GM18508 (cell line): ENCODE data around the gene GPANK1.

ENCODE experiments used
- ATAC-seq: cut with Tn5 transposase; IDR thresholded peaks from one replicate; pipeline ENCODE4 v1.9.1; 2021; ENCODE audit warnings: moderate number of reproducible peaks; ENCODE audit not compliant: insufficient read depth, unreplicated experiment

The GPANK1 gene

DNA sequence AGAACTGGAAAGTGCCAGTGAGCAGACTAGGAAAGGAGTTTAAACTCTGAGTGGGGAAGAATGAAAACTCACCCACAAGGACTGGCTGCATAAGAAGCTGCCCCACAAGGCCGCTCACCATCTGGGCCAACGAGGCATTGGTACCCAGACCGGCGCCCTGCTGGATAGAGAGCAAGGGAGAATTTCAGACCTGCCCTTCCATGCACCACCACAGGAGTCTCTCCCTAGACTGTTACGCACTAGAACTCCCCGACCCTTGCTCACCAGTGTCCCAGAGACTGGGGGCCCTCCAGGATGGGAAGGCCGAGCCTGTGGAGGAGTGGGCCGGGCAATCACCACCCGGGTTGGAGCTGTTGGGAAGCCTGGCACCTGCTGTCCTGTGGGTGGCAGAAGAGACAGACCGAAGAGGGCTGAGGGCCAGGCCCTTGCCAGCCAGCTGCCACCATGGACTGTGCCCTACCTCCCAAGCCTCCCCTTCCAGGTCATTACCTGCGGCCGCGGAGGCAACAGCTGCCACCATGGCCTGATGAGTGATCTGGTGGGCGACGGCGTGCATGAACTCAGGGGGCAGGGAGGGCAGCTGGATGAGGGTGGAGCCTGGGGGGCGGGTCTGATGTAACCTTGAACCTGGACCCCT lies 20.9 kb downstream of the GPANK1 start:
- no peak for ATAC-seq

DNA sequence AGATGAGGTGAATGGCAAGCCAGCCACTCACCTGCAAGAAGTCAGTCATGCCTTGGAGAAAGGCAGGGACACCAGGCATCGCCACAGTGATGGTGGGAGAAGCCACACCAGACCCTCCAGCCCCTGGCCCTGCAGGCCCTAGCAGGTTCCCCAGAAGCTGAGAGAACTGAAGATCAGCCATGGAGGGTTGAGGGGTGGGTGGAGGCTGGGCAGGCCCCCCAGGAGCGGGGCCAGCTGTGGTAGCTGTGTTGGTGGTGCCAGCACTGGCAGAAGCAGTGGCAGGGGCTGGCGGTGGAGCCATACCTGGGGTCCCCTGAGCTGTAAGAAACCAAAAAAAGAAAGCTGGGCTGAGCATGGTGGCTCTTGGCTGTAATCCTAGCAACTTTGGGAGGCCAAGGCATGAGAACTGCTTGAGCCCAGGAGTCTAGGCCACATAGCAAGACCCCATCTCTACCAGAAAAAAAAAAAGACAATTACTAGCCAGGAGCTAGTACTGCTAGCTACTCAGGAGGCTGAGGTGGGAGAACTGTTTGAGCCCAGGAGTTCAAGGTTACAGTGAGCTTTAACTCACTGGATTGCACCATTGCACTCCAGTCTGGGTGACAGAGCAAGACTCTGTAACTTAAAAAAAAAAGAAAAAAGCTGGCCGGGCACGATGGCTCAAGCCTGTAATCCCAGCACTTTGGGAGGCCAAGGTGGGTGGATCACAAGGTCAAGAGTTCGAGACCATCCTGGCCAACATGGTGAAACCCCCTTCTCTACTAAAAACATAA lies 21.8 kb downstream of the GPANK1 start:
- no peak for ATAC-seq

DNA sequence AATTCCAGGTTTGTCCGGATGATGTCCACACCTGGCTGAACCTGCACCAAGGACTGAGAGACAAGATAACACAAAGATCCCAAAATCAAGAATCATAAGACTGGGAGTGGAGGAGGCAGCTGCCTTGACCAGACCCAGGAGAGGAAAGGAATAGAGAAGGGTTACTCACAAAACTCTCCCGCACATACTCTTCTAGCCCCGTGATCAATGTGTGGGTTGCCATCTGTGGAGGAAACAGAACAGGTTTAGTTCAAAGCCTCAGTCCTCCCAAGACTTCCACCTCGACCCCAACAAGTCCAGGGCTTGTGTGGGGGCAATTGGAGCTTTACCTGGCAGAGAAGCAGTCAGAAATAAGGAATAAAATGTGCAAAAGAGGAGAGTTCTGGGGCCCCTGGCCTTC lies 23.4 kb downstream of the GPANK1 start:
- ATAC-seq = no peak

DNA sequence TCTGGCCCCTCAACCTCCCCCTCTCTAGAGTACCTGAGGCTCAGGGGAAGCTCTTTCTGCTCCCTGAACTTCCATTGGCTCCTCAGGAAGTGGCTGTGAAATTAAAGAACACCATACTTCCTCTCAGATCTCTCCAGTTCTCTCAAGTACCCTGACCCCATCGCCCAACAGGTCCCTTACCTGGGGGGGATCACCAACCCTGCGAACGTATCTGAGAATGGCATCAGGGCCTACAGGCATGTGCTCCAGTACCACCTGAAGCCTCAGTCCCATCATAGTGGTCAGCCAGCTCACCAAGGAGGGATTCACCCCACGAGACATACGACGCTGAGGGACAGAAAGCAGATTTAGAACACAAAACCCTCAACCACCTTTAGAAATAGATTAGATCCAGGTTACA lies 24.2 kb downstream of the GPANK1 start:
- no peak for ATAC-seq

DNA sequence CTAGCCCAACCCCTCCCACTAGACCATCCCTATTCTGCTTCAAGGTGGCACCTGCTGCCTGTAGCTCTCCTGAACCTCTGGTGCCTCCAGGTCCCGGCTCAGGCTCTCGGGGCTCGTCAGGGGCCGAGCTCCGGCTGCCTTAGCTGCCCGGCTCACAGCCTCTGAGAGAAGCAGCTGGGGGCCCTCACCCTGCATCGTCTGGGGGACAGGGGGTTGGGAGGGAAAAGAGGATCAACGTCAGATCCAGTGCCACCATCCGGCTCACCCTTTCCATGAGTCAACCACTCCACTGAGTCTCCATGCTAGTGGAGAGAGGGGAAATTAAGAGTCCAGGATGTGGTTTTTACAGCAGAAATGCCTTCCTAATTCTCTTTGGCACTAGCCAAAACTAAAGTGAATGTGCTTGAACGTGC lies 25.3 kb downstream of the GPANK1 start:
- ATAC-seq = no peak

DNA sequence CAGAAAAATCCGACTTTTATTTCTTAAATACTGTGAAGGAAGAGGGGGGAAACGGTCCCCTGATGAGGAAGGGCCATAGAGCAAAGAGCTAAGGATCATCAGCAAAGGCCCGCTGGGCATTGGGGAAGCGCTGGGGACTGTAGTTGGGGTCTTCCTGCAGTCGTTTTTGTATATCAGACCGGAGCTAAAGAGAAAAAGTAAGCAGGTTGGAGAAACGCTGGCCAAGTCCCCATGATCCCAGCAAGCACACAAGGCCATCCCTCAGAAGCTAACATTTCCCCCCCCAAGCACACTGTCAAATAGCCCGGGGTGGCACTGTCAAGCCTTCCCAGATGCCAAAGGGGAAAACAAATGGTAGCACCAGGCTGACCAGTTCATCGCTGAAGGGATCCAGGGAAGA lies 25.8 kb downstream of the GPANK1 start:
- no peak for ATAC-seq

DNA sequence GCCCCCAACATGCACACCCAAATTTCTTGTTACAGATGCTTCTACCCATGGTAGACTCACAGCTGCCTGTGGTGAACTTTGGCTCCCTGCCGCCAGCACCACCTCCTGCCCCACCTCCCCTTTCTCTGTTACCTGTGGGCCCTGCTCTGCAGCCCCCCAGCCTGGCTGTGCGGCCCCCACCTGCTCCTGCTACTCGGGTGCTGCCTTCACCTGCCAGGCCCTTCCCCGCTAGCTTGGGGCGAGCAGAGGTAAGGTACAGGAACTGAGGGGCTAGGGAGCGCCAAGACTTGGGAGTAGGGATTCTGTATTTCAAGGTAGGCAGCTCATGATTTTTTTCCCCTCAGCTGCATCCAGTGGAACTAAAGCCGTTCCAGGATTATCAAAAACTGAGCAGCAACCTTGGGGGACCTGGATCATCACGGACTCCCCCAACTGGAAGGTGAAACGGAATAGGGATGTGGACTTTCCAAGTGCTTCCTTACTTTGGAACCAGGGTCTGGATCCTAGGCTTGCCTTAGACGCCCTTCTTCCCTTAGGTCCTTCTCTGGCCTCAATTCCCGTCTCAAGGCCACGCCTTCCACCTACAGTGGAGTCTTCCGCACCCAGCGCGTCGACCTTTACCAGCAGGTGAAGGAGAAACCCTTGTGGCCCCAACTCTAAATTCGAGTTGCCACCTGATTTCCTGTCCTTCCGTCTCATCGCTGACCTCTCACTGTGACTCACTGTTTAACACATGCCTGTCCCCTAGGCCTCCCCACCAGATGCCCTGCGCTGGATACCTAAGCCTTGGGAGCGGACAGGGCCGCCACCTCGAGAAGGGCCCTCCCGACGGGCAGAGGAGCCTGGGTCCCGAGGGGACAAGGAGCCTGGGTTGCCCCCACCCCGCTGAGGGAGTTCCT lies 27.9 kb downstream of the GPANK1 start:
- ATAC-seq = no peak

DNA sequence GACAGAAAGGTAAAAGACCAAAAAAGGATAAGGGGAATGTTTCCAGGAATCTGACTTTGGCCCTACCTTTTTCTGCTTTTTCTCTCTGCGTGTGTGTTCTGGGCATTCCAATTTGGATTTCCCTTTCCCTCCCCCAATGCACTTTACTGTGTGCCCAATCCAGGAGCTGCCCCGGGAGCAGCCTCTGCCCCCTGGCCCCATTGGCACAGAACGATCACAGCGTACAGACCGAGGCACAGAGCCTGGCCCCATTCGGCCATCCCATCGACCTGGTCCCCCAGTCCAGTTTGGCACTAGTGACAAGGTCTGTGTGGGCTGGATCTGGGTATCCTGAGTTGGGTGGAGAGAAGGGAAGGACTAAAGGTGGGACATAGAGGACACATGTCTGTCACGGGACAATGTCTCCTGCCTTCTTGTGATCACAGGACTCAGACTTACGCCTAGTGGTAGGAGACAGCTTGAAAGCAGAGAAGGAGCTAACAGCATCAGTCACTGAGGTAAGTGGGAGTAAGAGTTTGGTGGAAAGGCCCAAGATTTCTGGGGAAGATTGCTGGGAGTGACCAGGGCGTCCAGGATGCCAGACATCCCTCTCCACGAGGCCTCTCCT lies 29.7 kb downstream of the GPANK1 start:
- ATAC-seq = no peak

DNA sequence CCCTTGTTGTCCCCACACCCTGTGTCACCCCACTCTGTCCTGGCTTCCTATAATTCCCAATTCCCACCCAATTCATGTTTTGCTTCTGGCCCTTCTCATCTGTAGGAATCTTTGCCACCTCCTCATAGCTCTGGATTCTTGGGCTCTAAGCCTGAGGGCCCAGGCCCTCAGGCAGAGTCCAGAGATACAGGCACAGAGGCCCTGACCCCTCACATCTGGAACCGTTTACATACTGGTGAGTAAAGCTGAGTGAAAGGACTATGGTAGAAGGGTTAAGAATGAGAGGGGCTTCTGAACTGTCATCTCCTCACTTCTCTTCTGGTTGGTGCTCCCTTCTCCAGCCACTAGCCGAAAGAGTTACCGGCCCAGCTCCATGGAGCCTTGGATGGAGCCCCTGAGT lies 30.7 kb downstream of the GPANK1 start:
- ATAC-seq = no peak

DNA sequence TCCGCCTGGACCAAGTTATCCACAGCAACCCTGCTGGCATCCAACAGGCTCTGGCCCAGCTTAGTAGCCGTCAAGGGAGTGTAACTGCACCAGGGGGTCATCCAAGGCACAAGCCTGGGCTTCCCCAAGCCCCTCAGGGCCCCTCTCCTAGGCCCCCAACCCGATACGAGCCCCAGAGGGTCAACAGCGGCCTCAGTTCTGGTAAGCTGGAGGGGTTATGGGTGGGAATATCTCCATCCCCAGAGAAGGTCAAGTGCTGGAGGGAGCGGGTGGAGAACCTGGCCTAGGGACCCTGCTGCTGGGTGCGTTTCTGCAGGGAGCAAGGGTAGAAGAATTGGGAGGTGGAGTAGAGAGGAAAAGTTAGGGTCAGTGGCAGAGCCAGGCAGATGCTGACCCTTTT lies 31.4 kb downstream of the GPANK1 start:
- no peak for ATAC-seq

DNA sequence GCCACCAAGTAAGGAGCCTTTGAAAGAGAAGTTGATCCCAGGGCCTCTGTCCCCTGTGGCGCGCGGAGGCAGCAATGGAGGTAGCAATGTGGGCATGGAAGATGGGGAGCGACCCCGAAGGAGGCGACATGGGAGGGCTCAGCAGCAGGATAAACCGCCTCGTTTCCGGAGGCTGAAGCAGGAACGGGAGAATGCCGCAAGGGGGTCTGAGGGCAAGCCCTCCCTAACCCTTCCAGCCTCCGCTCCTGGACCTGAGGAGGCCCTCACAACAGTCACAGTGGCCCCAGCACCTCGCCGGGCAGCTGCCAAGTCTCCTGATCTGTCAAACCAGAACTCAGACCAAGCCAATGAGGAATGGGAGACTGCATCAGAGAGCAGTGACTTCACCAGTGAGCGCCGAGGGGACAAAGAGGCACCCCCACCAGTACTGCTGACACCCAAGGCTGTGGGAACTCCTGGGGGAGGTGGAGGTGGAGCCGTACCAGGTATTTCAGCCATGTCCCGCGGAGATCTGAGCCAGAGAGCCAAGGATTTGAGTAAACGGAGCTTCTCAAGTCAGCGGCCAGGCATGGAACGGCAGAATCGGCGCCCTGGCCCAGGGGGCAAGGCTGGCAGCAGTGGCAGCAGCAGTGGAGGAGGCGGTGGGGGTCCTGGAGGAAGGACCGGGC lies 32.4 kb downstream of the GPANK1 start:
- no peak for ATAC-seq

DNA sequence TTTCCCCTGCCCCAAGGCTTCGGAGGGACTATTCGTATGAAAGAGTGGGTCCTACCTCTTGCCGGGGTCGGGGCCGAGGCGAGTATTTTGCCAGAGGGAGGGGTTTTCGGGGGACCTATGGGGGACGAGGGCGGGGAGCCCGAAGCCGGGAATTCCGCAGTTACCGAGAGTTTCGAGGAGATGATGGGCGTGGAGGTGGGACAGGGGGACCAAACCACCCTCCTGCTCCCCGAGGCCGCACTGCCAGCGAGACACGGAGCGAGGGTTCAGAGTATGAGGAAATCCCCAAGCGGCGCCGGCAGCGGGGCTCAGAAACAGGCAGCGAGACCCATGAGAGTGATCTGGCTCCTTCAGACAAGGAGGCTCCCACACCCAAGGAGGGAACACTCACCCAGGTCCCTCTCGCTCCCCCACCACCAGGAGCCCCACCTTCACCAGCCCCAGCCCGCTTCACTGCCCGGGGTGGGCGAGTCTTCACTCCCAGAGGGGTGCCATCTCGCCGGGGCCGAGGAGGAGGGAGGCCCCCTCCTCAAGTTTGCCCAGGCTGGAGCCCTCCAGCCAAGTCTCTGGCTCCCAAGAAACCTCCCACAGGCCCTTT lies 33.0 kb downstream of the GPANK1 start:
- ATAC-seq = no peak

DNA sequence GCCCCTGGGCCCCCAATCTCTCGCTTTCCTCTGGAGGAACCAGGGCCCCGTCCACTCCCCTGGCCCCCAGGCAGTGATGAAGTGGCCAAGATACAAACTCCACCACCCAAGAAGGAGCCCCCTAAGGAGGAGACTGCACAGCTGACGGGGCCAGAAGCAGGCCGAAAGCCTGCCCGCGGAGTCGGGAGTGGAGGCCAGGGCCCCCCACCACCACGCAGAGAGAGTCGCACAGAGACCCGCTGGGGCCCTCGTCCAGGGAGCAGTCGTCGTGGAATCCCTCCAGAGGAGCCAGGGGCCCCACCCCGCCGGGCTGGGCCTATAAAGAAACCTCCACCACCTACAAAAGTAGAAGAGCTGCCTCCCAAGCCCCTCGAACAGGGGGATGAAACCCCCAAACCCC lies 33.6 kb downstream of the GPANK1 start:
- ATAC-seq = no peak

DNA sequence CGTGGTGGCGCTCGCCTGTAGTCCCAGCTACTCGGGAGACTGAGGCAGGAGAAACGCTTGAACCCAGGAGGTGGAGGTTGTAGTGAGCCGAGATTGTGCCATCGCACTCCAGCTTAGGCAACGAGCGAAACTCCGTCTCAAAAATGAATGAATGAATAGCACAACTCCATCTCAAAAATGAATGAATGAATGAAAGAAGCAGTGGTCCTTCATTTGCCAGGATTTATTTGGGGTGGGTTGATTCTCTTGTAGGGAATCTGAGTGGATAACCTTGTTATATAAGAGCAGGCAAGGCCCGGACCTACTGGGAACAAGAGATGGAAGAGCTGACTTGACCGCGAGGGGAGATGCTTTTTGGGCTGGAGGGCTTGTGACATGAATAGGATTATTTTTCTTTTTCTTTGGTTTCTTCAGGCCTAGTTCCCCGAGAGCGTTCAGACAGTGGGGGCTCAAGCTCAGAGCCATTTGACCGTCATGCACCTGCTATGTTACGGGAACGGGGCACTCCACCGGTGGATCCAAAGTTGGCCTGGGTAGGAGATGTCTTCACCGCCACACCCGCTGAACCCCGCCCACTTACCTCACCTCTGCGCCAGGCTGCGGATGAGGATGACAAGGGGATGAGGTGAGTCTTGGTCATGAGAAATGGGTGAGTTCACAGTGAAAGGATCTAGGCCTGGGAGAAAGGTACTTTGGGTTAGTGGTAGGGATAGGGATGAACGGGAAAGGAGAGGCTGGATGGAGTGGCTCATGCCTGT lies 34.4 kb downstream of the GPANK1 start:
- ATAC-seq = no peak

DNA sequence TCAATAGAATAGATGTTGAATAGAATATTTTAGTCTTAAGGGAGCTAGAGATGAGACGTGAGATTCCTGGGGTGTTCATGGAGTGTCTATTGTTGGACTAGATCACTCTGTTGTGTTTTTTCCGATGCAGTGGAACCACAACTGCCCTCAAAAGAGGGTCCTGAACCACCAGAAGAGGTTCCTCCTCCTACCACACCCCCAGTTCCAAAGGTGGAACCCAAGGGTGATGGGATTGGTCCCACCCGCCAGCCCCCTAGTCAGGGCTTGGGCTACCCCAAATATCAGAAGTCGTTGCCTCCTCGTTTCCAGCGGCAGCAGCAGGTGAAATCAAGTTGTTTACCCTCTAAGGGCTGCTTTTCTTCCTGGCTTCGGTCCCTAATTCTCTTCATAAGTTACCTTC lies 35.8 kb downstream of the GPANK1 start:
- no peak for ATAC-seq

DNA sequence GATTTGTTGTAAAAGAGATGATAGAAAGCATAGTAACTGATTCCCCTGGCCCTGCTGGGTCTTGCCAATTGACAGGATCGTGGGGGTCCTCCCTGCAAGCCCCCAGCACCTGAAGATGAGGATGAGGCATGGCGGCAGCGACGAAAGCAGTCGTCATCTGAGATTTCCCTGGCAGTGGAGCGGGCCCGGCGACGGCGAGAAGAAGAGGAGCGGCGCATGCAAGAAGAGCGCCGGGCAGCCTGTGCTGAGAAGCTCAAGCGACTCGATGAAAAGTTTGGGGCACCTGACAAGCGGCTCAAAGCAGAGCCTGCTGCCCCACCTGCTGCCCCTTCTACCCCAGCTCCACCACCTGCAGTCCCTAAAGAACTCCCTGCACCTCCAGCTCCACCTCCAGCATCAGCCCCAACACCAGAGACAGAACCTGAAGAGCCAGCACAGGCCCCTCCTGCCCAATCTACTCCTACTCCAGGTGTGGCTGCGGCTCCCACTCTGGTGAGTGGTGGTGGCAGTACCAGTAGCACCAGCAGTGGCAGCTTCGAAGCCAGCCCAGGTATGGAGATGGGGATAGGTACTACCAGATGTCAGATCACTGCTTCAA lies 37.0 kb downstream of the GPANK1 start:
- no peak for ATAC-seq

DNA sequence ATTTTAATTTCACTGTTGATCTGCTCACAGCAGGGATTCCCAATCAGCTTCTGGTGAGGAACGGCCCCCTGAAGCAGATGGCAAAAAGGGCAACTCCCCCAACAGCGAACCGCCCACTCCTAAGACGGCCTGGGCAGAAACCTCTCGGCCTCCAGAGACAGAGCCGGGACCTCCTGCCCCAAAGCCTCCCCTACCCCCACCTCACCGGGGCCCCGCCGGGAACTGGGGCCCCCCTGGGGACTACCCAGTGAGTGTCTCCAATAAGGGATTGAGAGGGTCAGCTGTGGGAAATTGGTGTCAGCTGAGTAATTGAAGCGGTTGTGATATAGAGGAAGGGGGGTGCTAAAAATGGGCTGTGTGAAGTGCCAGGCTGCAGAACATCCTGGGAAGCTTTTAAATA lies 37.8 kb downstream of the GPANK1 start:
- ATAC-seq = no peak

DNA sequence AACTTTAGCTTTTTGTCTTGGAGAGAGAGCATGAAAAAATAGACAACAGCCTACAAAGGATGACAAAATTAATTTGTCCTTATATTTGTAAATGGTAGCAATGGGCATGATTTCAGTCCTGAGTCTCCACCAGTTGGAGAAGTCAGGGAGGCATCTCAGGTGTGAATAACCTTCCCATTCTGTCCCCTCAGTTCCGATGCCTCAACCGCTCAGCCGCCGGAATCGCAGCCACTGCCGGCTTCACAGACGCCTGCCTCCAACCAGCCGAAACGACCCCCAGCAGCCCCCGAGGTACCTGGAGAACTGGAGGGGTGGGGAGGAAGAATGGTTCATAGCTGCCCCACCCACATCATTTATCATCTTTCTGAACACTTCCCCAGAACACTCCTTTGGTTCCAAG lies 40.7 kb downstream of the GPANK1 start:
- ATAC-seq = no peak

DNA sequence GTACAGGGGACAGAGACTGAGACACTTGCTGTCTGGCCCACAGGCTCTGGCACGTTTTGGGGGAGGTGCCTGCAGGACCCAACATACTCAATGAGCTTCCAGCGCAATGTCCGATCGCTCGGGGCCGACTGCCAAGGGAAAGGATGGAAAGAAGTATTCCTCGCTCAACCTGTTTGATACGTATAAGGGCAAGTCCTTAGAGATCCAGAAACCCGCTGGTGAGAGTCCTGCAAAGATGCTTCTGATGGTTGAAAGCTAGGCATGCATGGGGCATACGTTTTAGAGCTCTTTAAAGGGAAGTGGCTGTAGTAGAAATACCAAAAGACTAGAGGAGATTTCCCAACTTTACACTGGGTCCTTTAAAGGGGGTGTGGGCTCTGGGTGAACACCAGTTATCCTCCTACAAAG lies 42.1 kb downstream of the GPANK1 start:
- ATAC-seq = no peak
